ENCODE results near the gene PLEKHG5. TPM values are rescaled to one million over a fixed set of nuclear protein-coding genes. Genes with fewer than 3 reads are reported as not detected.
A peak's percentile ranks its signal among the peaks of the same experiment; 100 is the strongest.
"Not testable (repeated sequence)": the region's sequence is repeated elsewhere in the genome, so short reads cannot be mapped to it uniquely, and the experiment has no call there.

Gene PLEKHG5
- total RNA-seq, 1 donor from 2014 or later: 17.9 TPM

- DNase-seq (ENCODE audit: low read depth in 2 of 2): no peak
Measured at GRCh38 chr1:6464915-6465314, 26.6 kb downstream of the PLEKHG5 start.

GRCh38 chr1:6464514-6464836, 27.0 kb downstream of the PLEKHG5 start:
- no peak for DNase-seq (ENCODE audit: low read depth in 2 of 2)

GRCh38 chr1:6463120-6463412, 28.4 kb downstream of the PLEKHG5 start:
- no peak for DNase-seq (ENCODE audit: low read depth in 2 of 2)

GRCh38 chr1:6462412-6463119, 28.9 kb downstream of the PLEKHG5 start:
- DNase-seq (ENCODE audit: low read depth in 2 of 2): no peak

GRCh38 chr1:6461538-6462411, 29.7 kb downstream of the PLEKHG5 start:
- DNase-seq (ENCODE audit: low read depth in 2 of 2): no peak

GRCh38 chr1:6461051-6461530, 30.4 kb downstream of the PLEKHG5 start:
- no peak for DNase-seq (ENCODE audit: low read depth in 2 of 2)

- DNase-seq (ENCODE audit: low read depth in 2 of 2): no peak
Measured at GRCh38 chr1:6460301-6461050, 31.0 kb downstream of the PLEKHG5 start.

- DNase-seq (ENCODE audit: low read depth in 2 of 2): no peak
Measured at GRCh38 chr1:6459850-6460265, 31.6 kb downstream of the PLEKHG5 start.

GRCh38 chr1:6456800-6457466, 34.5 kb downstream of the PLEKHG5 start:
- DNase-seq (ENCODE audit: low read depth in 2 of 2): no peak

GRCh38 chr1:6455752-6456520, 35.5 kb downstream of the PLEKHG5 start:
- DNase-seq (ENCODE audit: low read depth in 2 of 2): not testable (repeated sequence)

- DNase-seq (ENCODE audit: low read depth in 2 of 2): peak; percentile 14 to 35
Measured at GRCh38 chr1:6454856-6455751, 36.4 kb downstream of the PLEKHG5 start.

- DNase-seq (ENCODE audit: low read depth in 2 of 2): peak in 1 of 2 donors; percentile 16
Measured at GRCh38 chr1:6453895-6454855, 37.3 kb downstream of the PLEKHG5 start.

GRCh38 chr1:6450943-6451373, 40.5 kb downstream of the PLEKHG5 start:
- DNase-seq (ENCODE audit: low read depth in 2 of 2): no peak

GRCh38 chr1:6450486-6450885, 41.0 kb downstream of the PLEKHG5 start:
- DNase-seq (ENCODE audit: low read depth in 2 of 2): not testable (repeated sequence)

- no peak for DNase-seq (ENCODE audit: low read depth in 2 of 2)
Measured at GRCh38 chr1:6450005-6450450, 41.4 kb downstream of the PLEKHG5 start.

- DNase-seq (ENCODE audit: low read depth in 2 of 2): no peak
Measured at GRCh38 chr1:6448749-6449631, 42.5 kb downstream of the PLEKHG5 start.

All from lung microvascular endothelial cell (primary cell).